Measurements from ENCODE around the gene COL4A2.

- TF ChIP-seq, protein P1, sequence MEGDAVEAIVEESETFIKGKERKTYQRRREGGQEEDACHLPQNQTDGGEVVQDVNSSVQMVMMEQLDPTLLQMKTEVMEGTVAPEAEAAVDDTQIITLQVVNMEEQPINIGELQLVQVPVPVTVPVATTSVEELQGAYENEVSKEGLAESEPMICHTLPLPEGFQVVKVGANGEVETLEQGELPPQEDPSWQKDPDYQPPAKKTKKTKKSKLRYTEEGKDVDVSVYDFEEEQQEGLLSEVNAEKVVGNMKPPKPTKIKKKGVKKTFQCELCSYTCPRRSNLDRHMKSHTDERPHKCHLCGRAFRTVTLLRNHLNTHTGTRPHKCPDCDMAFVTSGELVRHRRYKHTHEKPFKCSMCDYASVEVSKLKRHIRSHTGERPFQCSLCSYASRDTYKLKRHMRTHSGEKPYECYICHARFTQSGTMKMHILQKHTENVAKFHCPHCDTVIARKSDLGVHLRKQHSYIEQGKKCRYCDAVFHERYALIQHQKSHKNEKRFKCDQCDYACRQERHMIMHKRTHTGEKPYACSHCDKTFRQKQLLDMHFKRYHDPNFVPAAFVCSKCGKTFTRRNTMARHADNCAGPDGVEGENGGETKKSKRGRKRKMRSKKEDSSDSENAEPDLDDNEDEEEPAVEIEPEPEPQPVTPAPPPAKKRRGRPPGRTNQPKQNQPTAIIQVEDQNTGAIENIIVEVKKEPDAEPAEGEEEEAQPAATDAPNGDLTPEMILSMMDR (optimal IDR thresholded peaks at IDR 0.05 in 1 of 3, IDR thresholded peaks at IDR 0.05 in 1 of 3, conservative IDR thresholded peaks at IDR 0.05 in 1 of 3; ENCODE audit: extremely low read depth in 1 of 3, insufficient read depth in 2 of 3, low read length in 3 of 3) = no peak
- TF ChIP-seq EZH2 (IDR thresholded peaks at IDR 0.05; ENCODE audit: low read length) = no peak
Measured at GRCh38 chr13:110299283-110299840, 7.7 kb upstream of the COL4A2 start.

All from keratinocyte (primary cell).